HG02973 (cell line): ENCODE measurements around the gene USP14.

Source experiments
- ATAC-seq: cut with Tn5 transposase; IDR thresholded peaks from one replicate; pipeline ENCODE4 v1.9.1; 2021; ENCODE audit warnings: moderate library complexity; ENCODE audit not compliant: unreplicated experiment

Gene USP14

GRCh38 chr18:225745-226144, 67.4 kb downstream of the USP14 start:
- ATAC-seq, result no peak

GRCh38 chr18:227374-227773, 69.0 kb downstream of the USP14 start:
- ATAC-seq, result no peak

- no peak for ATAC-seq
Measured at GRCh38 chr18:227902-228301, 69.5 kb downstream of the USP14 start.

GRCh38 chr18:228586-228985, 70.2 kb downstream of the USP14 start:
- ATAC-seq, result no peak

- no peak for ATAC-seq
Measured at GRCh38 chr18:231563-231962, 73.2 kb downstream of the USP14 start.

- ATAC-seq, result no peak
Measured at GRCh38 chr18:240175-240574, 81.8 kb downstream of the USP14 start.

- ATAC-seq, result no peak
Measured at GRCh38 chr18:245282-245847, 87.0 kb downstream of the USP14 start.

GRCh38 chr18:248053-248452, 89.7 kb downstream of the USP14 start:
- ATAC-seq, result no peak

GRCh38 chr18:250685-251084, 92.3 kb downstream of the USP14 start:
- ATAC-seq, result no peak

- ATAC-seq, result no peak
Measured at GRCh38 chr18:251572-251971, 93.2 kb downstream of the USP14 start.

- ATAC-seq, result no peak
Measured at GRCh38 chr18:253121-253520, 94.8 kb downstream of the USP14 start.

GRCh38 chr18:255171-255570, 96.8 kb downstream of the USP14 start:
- no peak for ATAC-seq

GRCh38 chr18:260547-260946, 102.2 kb downstream of the USP14 start:
- ATAC-seq, result no peak

- ATAC-seq, result no peak
Measured at GRCh38 chr18:261398-262073, 103.2 kb downstream of the USP14 start.
